Adrenal gland (tissue), 5 donors: ENCODE data around the gene HOXC13.

ENCODE experiments used
- CTCF ChIP-seq, 6 experiments: fragments of 450-650 bp in 4 of 6; fragments of 200-600 bp in 2 of 6; sonication (generic) in 1 of 6; IDR thresholded peaks; 1 replicate in 5 of 6; 2 replicates in 1 of 6; pipeline versions ENCODE4 v1.5.1 to v1.8.0; 2016 to 2021; ENCODE audit warnings: antibody characterized with exemption in 6 of 6, mild to moderate bottlenecking in 2 of 6, moderate library complexity in 1 of 6
- POLR2A ChIP-seq, 2 donors: fragments of 450-650 bp; IDR thresholded peaks; one replicate each; pipeline ENCODE4 v1.6.1; 2017; ENCODE audit warnings: antibody characterized with exemption in 2 of 2, mild to moderate bottlenecking in 2 of 2, moderate library complexity in 1 of 2
- donor health status: DM: no; HTN: no; CAD: no.

- TF ChIP-seq CTCF (IDR thresholded peaks at IDR 0.05) (no peak), POLR2A (IDR thresholded peaks at IDR 0.05) (no peak)
Measured at GRCh38 chr12:53931844-53932581, 6.6 kb upstream of the HOXC13 start.
